SK-N-SH treated with all-trans-retinoic acid at 6 μM for 48 hours (cell line): ENCODE data around the gene PIK3R3.

Experiments used
- ATAC-seq: fragments of 200-7000 bp; cut with Tn5 transposase; 3 replicates; pipeline ENCODE4 v1.9.1; 2020; ENCODE audit warnings: mild to moderate bottlenecking, moderate library complexity
- ARNTL ChIP-seq: fragments of 450-650 bp; formaldehyde crosslinking; IDR thresholded peaks from 2 replicates; pipeline ENCODE4 v1.5.0; 2020; ENCODE audit warnings: low read depth, mild to moderate bottlenecking, moderate library complexity, borderline replicate concordance
- BACH2 ChIP-seq: fragments of 250-450 bp; sonication (Bioruptor Pico); IDR thresholded peaks from 2 replicates; pipeline ENCODE4 v1.9.0; 2021; ENCODE audit warnings: mild to moderate bottlenecking, borderline replicate concordance
- CREB5 ChIP-seq: fragments of 250-450 bp; sonication (Bioruptor Pico); IDR thresholded peaks from 2 replicates; pipeline ENCODE4 v1.5.1; 2020; ENCODE audit warnings: low read depth, mild to moderate bottlenecking, moderate library complexity
- CSDC2 ChIP-seq: fragments of 250-450 bp; sonication (Bioruptor Pico); IDR thresholded peaks from 2 replicates; pipeline ENCODE4 v1.5.0; 2020; ENCODE audit warnings: mild to moderate bottlenecking, moderate library complexity
- CSRNP3 ChIP-seq: fragments of 250-450 bp; sonication (Bioruptor Pico); IDR thresholded peaks from 2 replicates; pipeline ENCODE4 v1.5.1; 2021; ENCODE audit warnings: mild to moderate bottlenecking, moderate library complexity
- ESRRG ChIP-seq: fragments of 250-450 bp; sonication (Bioruptor Pico); IDR thresholded peaks from 2 replicates; pipeline ENCODE4 v1.6.1; 2021; ENCODE audit warnings: mild to moderate bottlenecking
- GLIS3 ChIP-seq: fragments of 250-450 bp; sonication (Bioruptor Pico); IDR thresholded peaks from 2 replicates; pipeline ENCODE4 v1.5.0; 2020; ENCODE audit warnings: mild to moderate bottlenecking, moderate library complexity
- ISL1 ChIP-seq: fragments of 250-450 bp; sonication (Bioruptor Pico); IDR thresholded peaks from 2 replicates; pipeline ENCODE4 v2.1.2; 2022; ENCODE audit warnings: mild to moderate bottlenecking, moderate library complexity
- OSR1 ChIP-seq: fragments of 250-450 bp; sonication (Bioruptor Pico); IDR thresholded peaks from 2 replicates; pipeline ENCODE4 v1.8.0; 2022; ENCODE audit warnings: moderate library complexity, mild to moderate bottlenecking, inconsistent platforms
- PATZ1 ChIP-seq: fragments of 250-450 bp; sonication (Bioruptor Pico); IDR thresholded peaks from 2 replicates; pipeline ENCODE4 v1.8.0; 2020; ENCODE audit warnings: mild to moderate bottlenecking, moderate library complexity, borderline replicate concordance
- PPARA ChIP-seq: fragments of 250-450 bp; sonication (Bioruptor Pico); IDR thresholded peaks from 2 replicates; pipeline ENCODE4 v1.5.0; 2020; ENCODE audit warnings: mild to moderate bottlenecking, borderline replicate concordance
- SNAI2 ChIP-seq: fragments of 250-450 bp; sonication (Bioruptor Pico); IDR thresholded peaks from 2 replicates; pipeline ENCODE4 v1.5.0; 2020; ENCODE audit warnings: mild to moderate bottlenecking, moderate library complexity
- TCF4 ChIP-seq: fragments of 250-450 bp; sonication (Bioruptor Pico); IDR thresholded peaks from 2 replicates; pipeline ENCODE4 v1.8.0; 2021; ENCODE audit warnings: mild to moderate bottlenecking, moderate library complexity, borderline replicate concordance
- TOX ChIP-seq: fragments of 250-450 bp; sonication (Bioruptor Pico); IDR thresholded peaks from 2 replicates; pipeline ENCODE4 v1.8.0; 2021; ENCODE audit warnings: mild to moderate bottlenecking, moderate library complexity, borderline replicate concordance
- ZC3H10 ChIP-seq: fragments of 250-450 bp; sonication (Bioruptor Pico); IDR thresholded peaks from 2 replicates; pipeline ENCODE4 v1.5.1; 2021; ENCODE audit warnings: mild to moderate bottlenecking, moderate library complexity
- ZFP3 ChIP-seq: fragments of 250-450 bp; sonication (Bioruptor Pico); IDR thresholded peaks from 2 replicates; pipeline ENCODE4 v1.5.0; 2020; ENCODE audit warnings: mild to moderate bottlenecking, moderate library complexity
- ZFP30 ChIP-seq: fragments of 450-650 bp; formaldehyde crosslinking; IDR thresholded peaks from 2 replicates; pipeline ENCODE4 v1.5.0; 2022; ENCODE audit warnings: mild to moderate bottlenecking, moderate library complexity
- ZNF565 ChIP-seq: fragments of 450-650 bp; formaldehyde crosslinking; conservative IDR thresholded peaks from 2 replicates; pipeline ENCODE4 v1.5.0; 2020; ENCODE audit warnings: low read depth, mild to moderate bottlenecking, moderate library complexity
- ZNF70 ChIP-seq: fragments of 450-650 bp; formaldehyde crosslinking; IDR thresholded peaks from 2 replicates; pipeline ENCODE4 v1.5.0; 2020; ENCODE audit warnings: mild to moderate bottlenecking, moderate library complexity
- ZNF8 ChIP-seq: fragments of 450-650 bp; formaldehyde crosslinking; IDR thresholded peaks from 2 replicates; pipeline ENCODE4 v1.5.0; 2020; ENCODE audit warnings: mild to moderate bottlenecking, moderate library complexity
- TF ChIP-seq, protein P1 (sequence below): fragments of 250-450 bp; sonication (Bioruptor Pico); IDR thresholded peaks from 2 replicates; pipeline ENCODE4 v1.8.0; 2021; ENCODE audit warnings: low read depth, mild to moderate bottlenecking, moderate library complexity, borderline replicate concordance

The PIK3R3 gene

DNA sequence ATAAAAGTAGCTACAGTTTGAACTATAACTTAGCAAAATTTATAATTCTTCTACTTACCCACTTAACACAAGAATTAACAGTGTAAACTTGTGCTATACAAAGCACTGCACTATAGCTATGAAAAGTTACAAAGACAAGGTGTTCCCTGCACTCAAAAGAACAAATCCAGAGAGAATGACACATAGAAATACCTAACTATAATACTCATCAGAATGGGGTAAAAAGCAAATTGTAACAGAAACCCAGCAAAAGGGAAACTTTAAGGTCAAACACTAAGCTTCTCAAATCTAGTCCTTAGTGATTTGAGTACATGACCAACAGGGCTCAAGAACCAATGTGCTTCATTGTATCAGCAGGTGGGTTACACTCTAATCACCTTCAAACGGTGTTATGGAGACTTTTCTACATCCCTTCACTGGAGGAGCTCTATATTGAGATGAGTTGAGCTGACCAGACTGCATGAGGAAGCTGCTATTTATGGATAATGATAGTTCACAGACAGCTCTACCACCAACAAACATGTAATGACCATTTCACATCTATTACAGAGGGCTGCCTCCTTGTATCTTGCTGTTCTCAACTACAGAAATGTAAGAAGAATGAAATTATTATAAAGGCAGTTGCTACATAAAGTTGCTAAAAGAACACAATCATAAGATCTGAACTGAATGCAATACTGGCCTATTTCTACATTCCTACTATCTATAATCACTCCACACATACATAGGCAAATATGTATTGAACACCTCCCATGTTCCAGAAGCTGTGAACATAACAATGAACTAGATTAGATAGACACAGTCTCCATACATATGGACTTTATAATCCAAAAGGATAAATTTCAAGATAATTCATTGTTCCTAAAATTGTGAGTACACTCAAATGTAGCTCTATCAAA is 47.6 kb downstream of the PIK3R3 start:
- TF ChIP-seq ZC3H10 (CRISPR knock-in tag): no peak
- TF ChIP-seq CREB5 (CRISPR knock-in tag): no peak
- no peak for TF ChIP-seq GLIS3 (CRISPR knock-in tag)
- TF ChIP-seq ESRRG (CRISPR knock-in tag): no peak
- TF ChIP-seq, protein P1, sequence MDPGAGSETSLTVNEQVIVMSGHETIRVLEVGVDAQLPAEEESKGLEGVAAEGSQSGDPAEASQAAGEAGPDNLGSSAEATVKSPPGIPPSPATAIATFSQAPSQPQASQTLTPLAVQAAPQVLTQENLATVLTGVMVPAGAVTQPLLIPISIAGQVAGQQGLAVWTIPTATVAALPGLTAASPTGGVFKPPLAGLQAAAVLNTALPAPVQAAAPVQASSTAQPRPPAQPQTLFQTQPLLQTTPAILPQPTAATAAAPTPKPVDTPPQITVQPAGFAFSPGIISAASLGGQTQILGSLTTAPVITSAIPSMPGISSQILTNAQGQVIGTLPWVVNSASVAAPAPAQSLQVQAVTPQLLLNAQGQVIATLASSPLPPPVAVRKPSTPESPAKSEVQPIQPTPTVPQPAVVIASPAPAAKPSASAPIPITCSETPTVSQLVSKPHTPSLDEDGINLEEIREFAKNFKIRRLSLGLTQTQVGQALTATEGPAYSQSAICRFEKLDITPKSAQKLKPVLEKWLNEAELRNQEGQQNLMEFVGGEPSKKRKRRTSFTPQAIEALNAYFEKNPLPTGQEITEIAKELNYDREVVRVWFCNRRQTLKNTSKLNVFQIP (CRISPR knock-in tag): no peak
- TF ChIP-seq ZFP3 (CRISPR knock-in tag): no peak
- no peak for TF ChIP-seq OSR1 (CRISPR knock-in tag)
- no peak for TF ChIP-seq ISL1 (CRISPR knock-in tag)
- no peak for TF ChIP-seq TCF4
- no peak for TF ChIP-seq PATZ1 (CRISPR knock-in tag)
- TF ChIP-seq, all 23 proteins: peak for 0
- peak; percentile 73 for ATAC-seq

DNA sequence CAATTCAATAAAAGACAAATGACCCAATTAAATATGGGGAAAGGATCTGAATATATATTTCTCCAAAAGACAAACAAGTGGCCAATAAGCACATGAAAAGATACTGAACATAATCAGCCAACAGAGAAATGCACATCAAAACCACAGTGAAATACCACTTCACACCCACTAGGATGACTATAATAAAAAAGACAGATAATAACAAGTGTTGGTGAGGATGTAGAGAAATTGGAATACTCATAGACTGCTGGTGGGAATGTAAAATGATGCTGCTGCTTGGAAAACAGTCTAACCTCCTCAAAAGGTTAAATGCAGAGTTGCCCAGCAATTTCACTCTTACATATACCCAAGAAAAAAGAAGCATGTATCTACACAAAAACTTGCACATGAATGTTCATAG is 48.9 kb downstream of the PIK3R3 start:
- no peak for ATAC-seq
- TF ChIP-seq ARNTL (CRISPR knock-in tag) (no peak), ISL1 (CRISPR knock-in tag) (no peak), CSRNP3 (CRISPR knock-in tag) (no peak), ZNF70 (CRISPR knock-in tag) (no peak), PPARA (no peak), TOX (CRISPR knock-in tag) (no peak), PATZ1 (CRISPR knock-in tag) (no peak), ZFP30 (CRISPR knock-in tag) (no peak), BACH2 (no peak), ZNF8 (CRISPR knock-in tag) (no peak), CREB5 (CRISPR knock-in tag) (no peak), ZC3H10 (CRISPR knock-in tag) (no peak), CSDC2 (no peak), TCF4 (no peak), ZFP3 (CRISPR knock-in tag) (no peak), ZNF565 (CRISPR knock-in tag) (no peak), SNAI2 (no peak), OSR1 (CRISPR knock-in tag) (no peak), ESRRG (CRISPR knock-in tag) (no peak)
- TF ChIP-seq, protein P1 (CRISPR knock-in tag): no peak
